Measurements from ENCODE around the gene NEXMIF.
"Not testable (repeated sequence)": the region's sequence is repeated elsewhere in the genome, so short reads cannot be mapped to it uniquely, and the experiment has no call there.

Gene NEXMIF

GRCh38 chrX:74925225-74926088, at the start of gene NEXMIF:
Gene NEXMIF, minus strand, starts transcription at chrX:74925452.
- DNase-seq, result no peak

DNA sequence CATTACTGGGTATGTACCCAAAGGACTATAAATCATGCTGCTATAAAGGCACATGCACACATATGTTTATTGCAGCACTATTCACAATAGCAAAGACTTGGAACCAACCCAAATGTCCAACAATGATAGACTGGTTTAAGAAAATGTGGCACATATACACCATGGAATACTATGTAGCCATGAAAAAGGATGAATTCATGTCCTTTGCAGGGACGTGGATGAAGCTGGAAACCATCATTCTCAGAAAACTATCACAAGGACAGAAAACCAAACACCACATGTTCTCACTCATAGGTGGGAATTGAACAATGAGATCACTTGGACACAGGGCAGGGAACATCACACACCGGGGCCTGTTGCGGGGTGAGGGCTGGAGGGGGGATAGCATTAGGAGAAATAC, 36.7 kb upstream of the NEXMIF start:
- not testable (repeated sequence) for DNase-seq

DNA sequence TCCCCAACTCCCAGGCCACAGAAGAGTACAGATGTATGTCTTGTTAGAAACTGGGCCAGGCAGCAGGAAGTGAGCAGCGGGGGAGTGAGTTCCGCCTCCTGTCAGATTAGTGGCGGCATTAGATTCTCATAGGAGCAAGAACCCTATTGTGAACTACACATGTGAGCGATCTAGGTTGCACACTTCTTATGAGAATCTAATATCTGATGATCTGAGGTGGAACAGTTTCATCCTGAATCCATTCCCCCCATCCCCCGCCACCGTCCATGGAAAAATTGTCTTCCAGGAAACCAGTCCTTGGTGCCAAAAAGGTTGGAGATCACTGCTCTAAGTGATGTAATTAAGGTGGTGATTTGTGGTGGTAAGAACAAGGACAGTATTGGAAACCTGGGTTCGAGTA, 24.5 kb upstream of the NEXMIF start:
- no peak for DNase-seq

DNA sequence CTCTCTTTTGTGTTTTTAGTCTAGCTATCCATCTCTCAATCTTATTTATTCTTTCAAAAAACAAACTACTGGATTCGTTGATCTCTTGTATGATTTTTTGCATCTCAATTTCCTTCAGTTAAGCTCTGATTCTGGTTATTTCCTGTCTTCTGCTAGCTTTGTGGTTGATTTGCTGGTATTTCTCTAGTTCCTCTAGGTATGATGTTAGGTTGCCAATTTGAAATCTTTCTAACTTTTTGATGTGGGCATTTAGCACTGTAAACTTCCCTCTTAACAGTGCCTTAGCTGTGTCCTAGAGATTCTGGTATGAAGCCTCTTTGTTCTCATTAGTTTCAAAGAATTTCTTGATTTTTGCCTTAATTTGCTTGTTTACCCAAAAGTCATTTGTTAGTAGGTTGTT, 15.2 kb upstream of the NEXMIF start:
- no peak for DNase-seq

DNA sequence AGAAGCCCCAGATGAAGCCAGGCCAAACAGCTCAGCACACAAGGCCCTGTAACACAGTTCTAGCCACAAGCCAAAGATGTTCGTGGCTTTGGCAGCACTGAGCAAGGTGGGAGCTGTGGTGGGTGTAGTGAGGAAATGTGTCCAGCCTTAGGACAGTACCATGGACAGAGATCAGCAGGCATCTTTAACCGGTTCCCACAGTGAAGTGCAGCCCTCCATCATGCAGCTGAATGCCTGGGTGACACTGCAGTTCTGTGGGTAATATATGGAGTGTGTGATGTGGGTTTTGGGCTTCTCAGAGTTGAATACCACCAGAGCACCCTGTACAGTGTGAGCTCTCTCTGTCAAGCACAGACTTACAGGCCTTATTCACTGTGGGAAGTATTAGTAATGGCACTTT, 6.0 kb upstream of the NEXMIF start:
- DNase-seq, result peak; percentile 10

- DNase-seq, result no peak
Observed at GRCh38 chrX:74924449-74925224, 615 bp downstream of the NEXMIF start.

GRCh38 chrX:74923942-74924448, 1.3 kb downstream of the NEXMIF start:
- no peak for DNase-seq

DNA sequence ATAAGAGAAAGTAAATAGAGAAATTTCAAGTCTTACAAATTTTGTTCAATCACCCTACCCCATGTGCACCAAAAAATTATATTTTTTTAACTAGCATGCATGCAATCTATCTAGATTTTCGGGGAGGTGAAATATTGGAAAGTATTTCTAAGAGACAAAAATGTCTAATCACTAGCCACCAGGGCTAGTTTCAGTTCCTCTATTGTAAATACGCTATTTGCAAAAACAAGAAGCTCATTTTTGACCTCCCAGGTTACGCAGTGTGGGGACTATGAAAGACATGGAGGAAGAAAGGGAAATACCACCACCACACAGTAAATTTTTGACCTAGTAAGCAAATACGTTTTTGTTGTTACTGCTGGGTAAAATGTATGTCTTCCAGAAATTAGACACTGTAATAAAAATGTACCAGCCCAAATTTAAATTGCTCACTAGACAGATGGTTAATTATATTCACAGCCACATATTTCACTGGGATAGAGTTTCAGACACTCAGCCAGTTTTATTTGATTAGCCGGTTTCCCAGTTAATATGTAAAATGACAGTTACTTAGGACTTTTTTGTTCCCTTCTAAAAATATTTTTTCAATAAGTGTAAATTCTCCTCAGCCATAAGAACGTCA, 2.2 kb downstream of the NEXMIF start:
- DNase-seq, result no peak

- no peak for DNase-seq
Observed at GRCh38 chrX:74911494-74911893, 13.8 kb downstream of the NEXMIF start.

DNA sequence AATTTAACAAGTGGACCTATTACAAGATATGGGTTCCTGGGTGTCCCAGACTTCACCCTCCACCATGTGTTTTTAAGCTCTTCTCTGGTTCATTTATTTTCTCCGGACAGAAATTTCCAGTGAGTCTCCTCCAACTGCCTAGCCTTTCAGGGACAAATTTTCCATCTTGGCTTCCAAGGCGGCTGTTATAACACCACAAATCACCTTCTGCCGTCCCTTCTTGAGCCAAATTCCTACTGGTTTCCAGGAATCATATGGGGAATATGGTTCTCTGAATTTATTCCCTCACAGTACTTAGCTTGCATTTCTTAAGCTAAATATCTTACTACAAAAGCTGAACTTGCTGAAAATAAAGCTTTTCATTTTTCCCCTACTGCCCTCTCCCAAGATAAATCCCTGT, 18.8 kb downstream of the NEXMIF start:
- no peak for DNase-seq

DNA sequence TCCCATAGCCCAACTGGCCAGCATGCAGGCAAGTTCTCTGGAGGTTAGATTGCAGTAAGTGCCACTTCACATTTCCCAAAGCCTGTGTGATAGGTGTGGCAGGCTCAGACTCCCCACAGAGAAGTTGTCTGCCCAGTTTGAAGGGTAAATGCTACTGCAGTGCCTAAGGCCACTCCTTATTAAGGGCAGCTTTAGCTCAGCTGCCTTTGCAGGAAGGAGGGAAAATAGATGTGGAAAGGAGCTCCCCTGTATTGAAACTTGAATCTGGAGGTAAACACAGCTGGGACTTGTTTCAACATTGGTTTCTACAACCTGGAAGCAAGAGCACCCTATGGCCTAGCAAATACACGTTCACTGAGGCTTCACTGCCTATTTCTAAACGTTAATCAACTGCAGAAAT, 22.4 kb downstream of the NEXMIF start:
- DNase-seq, result no peak

DNA sequence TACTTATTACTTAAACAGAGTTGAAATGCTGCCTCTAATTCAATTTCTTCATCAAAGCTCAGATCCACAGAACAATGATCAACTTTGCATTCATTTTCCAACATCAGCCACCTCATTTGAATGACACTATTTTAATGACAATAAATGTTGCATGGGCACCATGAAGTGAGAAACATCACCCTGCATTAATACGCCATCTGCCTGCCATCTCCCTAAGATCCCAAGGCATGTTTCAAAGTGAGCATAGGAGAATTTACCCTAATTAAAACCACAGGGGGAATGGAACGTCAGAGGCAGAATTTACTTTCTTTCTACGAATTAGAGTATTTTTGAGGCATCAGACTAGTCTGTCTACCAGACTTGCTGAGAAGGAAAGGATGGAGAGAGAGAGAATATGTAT, 32.7 kb downstream of the NEXMIF start:
- no peak for DNase-seq

- DNase-seq, result no peak
Observed at GRCh38 chrX:74890676-74891430, 34.4 kb downstream of the NEXMIF start.

DNA sequence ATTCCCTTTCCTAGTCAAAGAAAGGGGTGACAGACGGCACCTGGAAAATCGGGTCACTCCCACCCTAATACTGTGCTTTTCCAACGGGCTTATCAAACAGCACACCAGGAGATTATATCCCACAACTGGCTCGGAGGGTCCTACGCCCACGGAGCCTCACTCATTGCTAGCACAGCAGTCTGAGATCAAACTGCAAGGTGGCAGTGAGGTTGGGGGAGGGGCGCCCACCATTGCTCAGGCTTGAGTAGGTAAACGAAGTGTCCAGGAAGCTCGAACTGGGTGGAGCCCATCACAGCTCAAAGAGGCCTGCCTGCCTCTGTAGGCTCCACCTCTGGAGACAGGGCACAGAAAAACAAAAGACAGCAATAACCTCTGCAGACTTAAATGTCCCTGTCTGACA, 42.9 kb downstream of the NEXMIF start:
- DNase-seq, result not testable (repeated sequence)

DNA sequence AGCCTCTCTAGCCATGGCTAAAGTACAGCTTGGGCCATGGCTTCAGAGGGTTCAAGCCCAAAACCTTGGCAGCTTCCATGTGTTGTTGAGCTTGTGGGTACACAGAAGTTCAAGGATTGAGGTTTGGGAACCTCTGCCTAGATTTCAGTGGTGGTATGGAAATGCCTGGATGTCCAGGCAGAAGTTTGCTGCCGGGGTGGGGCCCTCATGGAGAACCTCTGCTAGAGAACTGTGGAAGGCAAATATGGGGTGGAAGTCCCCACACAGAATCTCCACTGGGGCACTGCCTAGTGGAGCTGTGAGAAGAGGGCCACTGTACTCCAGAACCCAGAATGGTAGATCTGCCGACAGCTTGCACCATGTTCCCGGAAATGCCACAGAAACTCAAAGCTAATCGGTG, 59.5 kb downstream of the NEXMIF start:
- no peak for DNase-seq

GRCh38 chrX:74853255-74853654, 72.0 kb downstream of the NEXMIF start:
- no peak for DNase-seq

DNA sequence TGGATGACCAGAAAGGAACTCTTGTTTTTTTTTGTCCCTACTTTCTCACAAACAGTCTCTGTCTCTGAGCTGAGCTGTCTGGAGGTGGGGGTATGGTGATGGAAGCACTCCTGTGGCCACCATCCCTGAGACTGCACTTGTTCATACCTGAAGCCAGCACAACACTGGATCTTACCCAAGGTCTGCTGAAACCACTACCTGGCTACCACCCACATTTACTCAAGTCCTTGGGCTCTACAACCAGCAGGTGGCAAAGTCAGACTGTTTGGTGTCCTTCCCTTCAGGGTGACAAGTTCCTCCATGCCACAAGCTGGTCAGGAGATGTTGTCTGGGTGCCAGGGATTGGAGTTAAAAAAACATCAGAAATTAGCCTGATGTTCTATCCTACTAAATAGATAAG, 89.7 kb downstream of the NEXMIF start:
- no peak for DNase-seq

GRCh38 chrX:74819797-74820196, 105.5 kb downstream of the NEXMIF start:
- DNase-seq, result not testable (repeated sequence)

- DNase-seq, result no peak
Observed at GRCh38 chrX:74814681-74815080, 110.6 kb downstream of the NEXMIF start.

DNA sequence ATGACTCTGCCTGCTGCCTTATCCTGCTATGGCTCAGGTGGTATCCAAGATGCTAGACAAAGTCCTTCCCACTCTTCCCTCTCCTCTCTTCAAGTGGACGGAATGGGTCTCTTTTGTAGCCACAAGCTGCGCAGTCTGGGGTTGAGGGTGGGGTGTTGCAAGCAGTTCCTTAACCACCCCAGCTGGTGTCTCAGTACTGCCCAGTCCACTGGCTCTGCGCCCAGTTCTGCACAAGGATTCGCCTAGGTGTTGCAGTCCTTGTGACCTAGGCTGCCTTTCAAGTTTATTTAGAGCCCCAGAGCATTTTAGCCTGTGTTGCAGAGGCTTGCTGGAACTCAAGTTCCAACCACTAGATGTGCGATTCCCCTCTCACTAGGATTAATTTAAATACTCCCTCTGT, 120.7 kb downstream of the NEXMIF start:
- no peak for DNase-seq

DNA sequence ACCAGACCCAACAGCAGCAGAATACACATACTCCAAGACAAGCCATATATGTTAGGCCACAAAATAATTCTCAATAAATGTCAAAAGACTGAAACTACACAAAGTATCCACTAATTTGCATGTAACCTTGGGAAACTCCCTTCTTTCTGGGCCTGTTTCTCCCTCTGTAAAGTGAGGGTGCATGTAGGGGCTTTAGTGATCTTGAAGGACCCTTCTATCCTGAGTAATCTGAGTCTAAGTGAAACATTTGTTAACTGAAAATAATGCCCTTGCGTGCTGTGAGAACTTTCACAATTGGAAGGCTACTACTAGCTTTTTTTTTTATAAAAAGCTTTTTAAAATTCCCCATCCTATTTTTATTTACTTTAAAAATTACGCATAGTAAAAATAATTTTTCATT, 125.2 kb downstream of the NEXMIF start:
- no peak for DNase-seq

DNA sequence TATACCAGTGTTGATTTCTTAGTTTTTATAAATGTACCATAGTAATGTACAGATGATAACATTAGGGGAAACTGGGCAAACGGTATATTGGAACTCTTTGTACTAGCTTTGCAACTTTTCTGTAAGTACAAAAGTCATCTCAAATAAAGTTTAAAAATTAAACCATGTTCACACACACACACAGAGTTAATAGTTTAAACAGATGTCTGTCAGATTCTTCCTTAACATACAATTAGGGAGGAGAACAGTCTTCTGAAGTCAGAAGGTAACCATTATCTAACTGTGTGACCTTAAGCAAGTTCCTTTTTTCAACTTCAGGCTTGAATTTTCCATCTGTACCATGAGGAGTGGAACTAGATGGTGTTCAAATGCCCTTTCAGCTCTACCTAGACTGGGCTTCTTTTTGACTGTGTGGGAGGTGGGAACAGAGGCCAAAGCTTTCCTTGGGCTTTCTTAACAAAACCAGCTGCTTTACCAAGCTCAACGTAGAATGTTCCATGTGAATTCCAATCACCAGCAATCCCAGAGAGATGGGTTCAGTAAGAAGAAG, 127.8 kb downstream of the NEXMIF start:
- DNase-seq, result no peak

Data from OCI-M1 (cell line).